Amniotic stem cell (primary cell): ENCODE measurements around the gene RASL12.
"Not testable (repeated sequence)": the region's sequence is repeated elsewhere in the genome, so short reads cannot be mapped to it uniquely, and the experiment has no call there.

ENCODE experiments used
- DNase-seq: peaks from one replicate; lab custom pipeline; 2025; lab: John Stamatoyannopoulos, UW

The RASL12 gene

DNA sequence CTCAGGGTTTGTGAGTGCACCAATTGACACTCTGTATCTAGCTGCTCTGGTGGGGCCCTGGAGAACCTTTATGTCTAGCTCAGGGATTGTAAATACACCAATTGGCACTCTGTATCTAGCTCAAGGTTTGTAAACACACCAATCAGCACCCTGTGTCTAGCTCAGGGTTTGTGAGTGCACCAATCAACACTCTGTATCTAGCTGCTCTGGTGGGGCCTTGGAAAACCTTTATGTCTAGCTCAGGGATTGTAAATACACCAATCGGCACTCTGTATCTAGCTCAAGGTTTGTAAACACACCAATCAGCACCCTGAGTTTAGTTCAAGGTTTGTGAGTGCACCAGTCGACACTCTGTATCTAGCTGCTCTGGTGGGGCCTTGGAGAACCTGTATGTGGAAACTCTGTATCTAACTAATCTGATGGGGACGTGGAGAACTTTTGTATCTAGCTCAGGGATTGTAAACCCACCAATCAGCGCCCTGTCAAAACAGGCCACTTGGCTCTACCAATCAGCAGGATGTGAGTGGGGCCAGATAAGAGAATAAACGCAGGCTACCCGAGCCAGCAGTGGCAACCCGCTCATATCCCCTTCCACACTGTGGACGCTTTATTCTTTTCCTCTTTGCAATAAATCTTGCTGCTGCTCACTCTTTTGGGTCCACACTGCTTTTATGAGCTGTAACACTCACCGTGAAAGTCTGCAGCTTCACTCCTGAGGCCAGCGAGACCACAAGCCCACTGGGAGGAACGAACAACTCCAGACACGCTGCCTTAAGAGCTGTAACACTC is 8.0 kb upstream of the RASL12 start:
- not testable (repeated sequence) for DNase-seq

DNA sequence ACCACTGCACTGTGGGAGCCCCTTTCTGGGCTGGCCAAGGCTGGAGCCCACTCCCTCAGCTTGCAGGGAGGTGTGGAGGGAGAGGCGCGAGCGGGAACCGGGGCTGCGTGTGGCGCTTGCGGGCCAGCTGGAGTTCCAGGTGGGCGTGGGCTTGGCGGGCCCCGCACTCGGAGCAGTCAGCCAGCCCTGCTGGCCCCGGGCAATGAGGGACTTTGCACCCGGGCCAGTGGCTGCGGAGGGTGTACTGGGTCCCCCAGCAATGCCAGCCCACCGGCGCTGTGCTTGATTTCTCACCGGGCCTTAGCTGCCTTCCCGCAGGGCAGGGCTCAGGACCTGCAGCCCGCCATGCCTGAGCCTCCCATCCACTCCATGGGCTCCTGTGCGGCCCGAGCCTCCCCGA is 7.2 kb upstream of the RASL12 start:
- not testable (repeated sequence) for DNase-seq

DNA sequence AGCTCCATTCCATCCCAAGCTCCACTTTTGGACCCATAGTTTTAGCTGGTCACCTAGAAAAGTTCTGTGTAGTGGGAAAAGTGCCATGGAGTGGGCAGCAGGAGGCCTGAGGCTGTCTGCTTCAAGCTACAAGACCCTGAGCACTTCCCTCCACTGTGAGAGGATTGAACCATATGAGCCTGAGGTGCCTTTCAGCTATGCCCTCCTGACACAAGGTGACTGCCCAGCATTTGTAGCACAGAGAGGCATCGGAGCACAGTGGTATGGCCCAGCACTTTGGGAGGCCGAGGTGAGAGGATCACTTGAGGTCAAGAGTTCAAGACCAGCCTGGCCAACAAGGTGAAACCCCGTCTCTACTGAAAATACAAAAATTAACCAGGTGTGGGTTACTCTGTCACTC is 4.8 kb upstream of the RASL12 start:
- DNase-seq, result no peak

DNA sequence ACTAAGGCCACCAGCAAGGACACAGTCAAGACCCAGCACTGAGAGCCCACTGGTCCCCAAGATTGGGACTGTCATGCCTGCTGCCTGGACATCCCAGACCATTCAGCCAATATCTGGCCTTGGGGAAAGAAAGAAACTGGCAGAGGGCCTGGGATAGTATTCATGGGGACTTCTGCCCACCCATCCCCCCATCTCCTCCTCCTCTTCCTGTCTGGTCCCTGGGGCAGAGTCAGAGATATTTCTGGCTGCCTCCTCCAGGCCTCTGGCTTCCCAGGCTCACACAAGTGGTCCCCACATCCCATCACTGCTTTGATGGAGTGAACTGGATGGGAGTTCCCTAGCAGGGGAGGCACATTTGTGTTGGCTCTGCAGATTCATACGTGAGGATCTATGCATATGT is 4.2 kb upstream of the RASL12 start:
- no peak for DNase-seq

DNA sequence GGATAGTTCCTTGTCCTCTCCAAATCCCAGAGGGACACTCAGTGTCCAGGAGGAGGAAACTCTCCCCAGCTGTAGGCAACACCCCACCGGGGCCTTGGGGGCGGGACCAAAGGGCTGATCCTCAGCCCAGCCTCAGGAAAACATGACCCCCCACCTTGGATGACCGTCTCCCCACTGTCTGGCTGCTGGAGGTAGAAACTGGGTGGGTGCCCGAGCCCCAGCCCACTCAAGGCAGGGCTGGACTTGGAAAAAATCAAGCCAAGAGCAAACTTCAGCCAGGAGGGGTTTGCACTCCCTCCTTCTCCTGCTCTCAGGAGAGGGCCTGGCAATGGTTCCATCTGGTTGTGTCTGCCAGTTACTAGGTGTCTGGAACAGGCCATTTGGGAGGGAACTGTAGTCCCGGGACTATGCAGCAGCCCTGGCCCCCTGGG is 3.6 kb upstream of the RASL12 start:
- no peak for DNase-seq

DNA sequence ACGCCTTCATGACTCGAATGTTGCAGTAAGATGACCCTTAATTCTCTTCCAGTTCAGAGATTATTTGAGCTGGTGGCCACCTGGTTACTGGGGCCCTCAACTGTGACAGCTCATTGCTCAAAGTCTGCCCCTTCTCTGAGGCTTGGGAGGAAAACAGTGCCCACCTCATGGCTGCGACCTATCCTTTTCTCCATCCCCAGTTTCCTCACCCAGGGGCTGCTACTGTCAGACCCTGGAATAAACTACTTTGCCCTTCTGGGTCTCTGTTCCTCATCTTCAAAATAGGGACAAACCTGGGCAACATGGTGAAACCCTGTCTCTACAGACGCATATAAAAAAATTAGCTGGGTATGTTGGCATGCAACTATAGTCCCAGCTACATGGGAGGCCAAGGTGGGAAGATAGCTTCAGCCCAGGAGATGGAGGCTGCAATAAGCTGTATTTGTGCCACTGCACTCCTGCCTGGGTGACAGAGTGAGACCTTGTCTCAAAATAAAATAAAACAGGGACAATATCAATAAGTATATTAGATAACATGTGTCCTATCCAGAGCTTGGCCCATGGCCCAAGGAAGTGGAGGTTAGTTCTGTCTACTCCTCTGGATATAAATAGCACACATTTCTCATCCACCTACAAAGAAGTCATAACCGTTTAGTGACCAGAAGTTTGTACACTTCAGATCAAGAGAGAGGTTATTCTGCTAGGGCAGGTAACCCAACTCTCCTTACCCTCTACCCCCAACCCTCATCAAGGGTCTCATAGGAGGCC is 2.2 kb upstream of the RASL12 start:
- DNase-seq, result no peak

DNA sequence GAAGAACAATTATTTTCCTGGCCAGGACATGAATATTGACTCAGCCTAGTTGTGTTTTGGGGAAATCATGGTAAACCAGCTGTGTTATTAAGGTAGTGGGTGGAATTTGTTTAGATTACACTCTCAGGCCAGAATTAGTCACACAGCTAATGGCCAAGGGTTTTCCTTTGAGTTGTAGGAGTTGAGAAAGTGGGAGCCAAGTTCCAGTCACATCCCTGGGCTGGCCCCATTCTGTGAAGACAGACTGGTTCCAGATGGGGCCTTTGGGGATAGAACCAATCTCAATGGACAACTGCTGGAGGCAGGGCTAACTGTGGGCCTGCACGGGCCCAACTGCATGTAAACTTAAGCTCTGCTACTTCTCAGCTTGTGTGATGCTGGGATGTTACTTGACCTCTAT is 1.4 kb upstream of the RASL12 start:
- DNase-seq, result no peak

DNA sequence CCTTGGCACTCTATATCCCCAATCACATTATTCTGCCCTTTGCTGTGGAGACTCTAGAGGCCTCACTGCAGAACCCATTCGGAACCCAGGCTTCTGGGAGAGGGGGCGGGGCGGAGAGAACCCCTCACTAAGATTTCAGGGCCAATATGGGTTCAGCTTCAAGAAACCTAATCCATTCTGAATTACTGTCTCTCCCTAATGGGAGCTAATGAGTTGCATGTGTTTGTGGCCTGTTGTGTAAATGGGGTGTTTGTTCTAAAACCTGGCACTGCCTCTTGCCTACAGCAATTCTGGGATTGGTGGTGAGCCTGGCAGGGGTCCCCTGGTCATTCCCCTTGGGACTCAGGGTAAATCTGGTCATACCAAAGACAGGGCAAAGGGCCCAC is 605 bp upstream of the RASL12 start:
- DNase-seq, result no peak

DNA sequence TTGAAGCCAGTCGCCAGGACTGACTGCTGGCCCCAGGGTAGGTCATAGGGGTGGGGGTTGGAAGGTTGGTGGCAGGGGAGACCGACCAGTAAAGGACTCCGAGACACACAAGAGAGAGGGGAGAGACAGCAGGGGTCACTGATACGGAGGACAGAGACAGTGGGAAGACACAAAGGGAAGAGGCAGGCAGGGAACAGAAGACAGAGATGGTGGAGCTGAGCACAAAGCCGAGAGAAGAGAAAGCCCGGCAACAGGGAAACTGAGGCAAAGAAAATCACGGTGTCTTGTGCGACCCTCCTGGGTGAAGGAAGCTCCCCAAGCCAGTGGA is 510 bp downstream of the RASL12 start:
- no peak for DNase-seq

DNA sequence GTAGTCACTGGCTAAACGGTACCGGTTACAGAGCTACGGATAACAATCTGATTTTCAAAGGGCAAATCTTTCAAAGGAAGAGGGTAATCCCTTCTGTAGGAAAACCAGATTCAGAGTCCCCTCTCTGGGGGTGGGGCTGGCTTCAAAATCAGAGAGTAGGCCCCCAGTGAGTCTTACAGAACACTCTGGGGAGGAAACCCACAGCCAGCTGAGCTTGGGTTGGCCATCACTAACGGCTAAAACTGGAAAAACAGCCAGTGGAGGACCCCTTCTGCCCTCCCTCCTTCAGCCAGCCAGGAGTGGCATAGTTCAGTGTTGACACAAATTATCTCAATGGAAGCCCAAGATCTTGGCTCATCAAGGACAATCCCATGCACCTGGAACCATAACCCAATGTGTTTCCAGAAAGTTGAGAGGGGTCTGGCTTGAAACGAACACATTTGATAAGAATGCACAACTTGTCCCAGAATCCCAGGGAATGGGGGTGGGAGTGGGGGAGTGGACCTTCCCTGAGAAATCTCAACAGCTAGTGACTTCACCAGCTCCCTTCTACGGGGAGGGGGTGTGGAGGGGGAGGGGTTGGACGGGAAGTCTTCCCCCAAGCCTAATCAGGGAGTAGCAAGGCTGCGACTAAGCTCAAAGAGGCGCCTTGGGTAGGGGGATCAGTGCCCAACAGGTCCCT is 1.0 kb downstream of the RASL12 start:
- no peak for DNase-seq

DNA sequence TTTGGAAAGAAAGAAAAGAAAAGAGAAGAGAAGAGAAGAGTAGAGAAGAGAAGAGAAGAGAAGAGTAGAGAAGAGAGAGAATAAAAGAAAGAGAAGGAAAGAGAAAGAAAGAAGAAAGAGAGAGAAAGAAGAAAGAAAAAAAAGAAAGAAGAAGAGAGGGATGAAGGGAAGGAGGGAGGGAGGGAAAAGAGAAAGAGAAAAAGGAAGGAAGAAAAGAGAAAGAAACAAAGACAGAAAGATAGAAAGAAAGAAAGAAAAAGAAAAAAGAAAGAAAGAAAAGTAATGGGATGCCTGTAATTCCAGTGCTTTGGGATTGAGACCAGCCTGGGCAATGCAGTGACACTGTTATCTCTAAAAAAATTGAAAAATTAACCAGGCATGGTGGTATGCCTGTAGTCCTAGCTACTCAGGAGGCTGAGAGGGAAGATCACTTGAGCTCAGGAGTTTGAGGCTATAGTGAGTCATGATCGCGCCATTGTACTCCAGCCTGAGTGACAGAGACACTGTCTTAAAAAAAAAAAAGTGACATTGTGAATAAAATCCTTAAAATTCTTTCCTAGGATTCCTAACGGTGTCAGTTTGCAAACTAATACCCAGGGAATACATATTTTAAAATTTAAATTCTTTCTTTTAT is 1.7 kb downstream of the RASL12 start:
- DNase-seq, result no peak

DNA sequence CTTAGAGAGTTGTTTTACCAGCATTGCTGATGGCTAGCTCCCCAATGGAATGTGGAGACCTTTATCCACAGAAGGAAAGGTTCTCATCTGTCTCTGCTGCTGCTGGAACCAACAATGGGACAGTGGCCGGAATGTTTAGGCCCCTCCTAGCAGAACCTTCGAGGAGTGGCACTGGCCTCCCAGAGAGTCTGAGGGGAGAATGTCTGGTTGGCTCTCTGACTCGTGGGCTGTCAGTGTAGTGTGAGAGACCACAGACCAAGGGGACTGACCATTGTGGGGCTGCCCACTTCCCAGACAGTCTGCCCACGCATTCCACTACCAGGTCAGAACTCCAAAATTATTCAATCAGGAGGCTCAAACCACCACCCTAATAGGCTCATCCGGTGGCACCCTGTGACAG is 5.1 kb downstream of the RASL12 start:
- DNase-seq, result no peak

DNA sequence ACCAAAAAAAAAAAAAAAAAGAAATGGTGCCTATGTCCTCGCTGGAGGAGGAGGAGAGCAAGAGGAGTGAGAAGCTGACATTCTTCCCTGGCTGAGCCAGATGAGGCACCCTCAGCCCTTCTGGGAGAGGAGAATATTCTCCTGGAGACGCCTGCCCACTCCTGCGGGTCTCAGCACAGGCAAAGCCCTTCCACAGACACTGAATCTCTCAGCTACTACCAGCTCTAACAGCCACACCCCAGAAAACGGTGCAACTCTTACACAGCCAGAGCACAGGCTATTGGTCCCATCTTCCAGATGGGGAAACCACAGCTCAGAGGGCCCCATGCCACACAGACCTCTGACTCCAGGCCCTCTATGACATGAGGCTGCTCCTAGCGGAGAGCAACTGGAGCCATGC is 5.7 kb downstream of the RASL12 start:
- no peak for DNase-seq

DNA sequence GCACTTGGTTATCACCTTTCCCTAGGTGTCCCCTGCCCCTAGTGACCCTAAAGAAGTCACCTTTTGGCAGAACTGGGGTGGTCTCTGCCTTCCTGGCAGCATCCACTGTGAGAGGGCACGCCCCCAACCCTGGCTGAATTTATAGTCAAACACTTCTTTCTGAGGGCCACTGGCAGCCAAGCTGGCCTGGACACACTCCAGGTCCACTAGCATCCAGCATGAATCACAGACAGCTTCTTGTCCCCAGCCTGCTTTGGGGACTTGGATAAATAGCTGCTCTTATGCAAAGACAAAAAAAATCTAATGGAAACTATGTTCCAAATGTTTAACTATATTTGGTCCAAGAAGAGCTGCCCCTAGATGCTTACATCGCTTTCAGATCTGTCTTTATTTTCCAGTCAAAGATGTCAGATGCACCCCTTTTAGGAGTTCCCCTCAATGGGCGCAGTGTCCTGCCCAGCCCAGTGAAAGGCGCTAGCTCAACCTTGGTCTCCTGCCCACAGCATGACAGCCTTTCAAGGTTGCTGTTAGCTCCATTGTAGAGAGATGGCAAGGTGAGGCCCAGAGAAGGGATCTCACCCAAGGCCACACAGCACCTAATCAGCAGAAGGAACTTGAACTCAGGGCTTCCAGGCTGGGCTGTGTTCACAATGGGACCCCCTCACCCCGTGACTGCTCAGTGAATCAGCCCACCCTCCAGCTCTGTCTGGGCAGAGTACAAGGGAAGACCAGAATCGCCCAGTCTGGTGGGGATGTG is 7.0 kb downstream of the RASL12 start:
- no peak for DNase-seq

DNA sequence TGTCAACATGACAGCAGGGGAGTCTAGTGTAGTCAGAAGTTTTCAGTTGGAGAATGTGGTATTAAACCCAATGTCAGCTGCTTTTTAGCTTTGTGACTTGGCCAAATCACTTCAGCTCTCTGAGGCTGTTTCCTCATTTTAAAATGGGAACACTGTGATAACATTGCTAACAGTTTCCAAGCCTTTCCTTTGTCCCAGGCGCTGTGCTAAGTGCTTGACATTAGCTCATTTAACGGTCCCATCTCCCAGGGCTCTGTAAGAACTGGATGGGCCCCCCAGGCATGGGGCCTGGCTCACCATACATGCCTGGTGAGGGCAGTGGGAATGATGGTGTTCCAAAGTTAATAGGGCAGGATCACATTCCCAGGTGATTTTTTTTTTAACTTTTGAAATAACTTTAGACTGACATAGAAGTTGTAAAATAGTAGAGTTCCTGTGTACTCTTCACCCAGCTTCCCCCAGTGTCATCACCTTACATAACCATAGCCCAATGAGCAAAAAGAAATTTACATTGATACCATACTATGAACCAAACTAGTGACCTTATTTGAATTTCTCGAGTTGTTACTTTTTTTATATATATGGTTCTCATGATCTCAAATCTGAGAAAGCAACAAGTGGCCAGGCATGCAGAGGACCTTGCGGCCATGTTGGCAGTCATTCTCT is 7.7 kb downstream of the RASL12 start:
- no peak for DNase-seq

DNA sequence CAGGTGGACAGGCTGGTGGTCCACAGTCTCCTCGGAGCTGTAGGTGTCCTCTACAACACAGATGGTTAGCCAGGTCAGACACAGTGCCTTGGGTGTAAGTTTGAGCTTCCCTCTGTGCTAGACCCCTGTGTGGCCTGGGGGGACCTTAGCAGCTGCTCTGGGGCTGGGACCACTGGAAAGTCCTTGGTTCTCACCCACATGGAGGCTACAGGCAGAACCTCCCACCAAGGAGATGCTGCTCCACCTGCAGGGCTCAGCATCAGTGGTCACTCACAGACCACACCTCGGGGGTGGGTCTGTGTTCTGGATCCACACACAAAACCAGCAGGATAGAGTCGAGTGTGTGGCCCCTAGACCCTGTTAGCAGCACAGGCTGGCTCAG is 8.4 kb downstream of the RASL12 start:
- DNase-seq, result no peak

DNA sequence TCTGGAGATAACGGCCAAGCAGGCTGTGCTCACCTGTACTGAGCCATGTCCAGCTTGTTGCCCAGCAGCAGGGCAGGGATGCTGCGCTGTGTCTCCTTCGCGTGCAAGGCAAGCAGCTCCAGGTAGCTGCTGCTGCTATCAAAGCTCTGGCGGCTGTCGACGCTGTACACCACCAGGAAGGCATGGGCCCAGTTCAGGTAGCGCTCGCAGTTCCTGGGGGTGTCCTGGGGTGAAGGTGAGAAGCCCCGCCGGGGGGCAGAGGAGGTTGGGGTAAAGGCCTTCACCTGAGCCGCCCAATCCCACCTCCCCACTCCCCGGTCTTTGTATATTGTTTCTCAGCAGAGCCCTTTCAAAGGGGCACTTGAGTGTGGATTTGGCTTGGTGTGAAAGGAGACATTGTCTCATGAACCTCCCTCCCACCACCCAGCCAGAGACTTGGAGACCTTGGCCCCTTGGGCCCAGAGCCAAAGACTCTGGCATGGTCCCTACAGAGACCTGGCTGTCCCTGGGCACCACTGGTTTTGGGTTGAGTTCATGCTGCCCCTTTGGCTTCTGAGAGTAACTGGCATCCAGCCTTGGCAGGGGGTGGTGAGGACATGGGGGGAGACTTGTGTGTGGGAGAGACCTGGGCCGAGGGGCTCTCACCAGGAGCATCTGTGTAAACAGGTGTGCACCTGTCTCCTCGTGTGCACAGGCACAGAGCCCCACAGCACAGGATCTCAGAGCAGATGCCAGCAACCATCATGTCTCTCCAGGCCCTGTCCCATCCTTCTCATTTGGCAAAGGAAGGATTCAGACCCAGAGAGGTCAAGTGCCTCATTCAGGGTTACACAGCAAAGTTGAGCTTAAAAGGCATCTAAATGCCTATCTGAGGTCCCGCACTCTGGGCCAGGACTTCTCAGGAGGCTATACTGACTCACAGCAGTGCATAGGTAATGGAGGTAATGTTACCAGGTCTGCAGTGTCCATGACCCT is 9.1 kb downstream of the RASL12 start:
- DNase-seq, result no peak

DNA sequence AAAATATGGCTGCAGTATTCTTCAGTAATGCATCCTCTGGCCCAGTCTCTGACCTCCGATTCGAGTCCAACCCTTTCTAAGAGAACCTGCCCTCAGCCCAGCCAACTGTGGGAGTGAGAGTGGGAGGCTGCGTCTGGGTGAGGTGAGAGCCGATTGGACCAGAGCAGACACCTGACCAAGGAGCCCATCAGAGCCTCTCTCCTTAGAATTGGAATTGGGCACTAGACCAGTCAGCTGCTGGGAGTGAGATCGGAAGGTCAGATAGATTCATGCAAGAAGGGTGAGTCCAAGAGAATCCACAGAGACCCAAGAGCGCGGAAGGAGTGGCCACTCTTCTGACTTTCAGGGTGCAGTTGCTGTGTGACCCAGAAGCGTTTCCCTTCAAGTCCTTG is 10.2 kb downstream of the RASL12 start:
- no peak for DNase-seq

DNA sequence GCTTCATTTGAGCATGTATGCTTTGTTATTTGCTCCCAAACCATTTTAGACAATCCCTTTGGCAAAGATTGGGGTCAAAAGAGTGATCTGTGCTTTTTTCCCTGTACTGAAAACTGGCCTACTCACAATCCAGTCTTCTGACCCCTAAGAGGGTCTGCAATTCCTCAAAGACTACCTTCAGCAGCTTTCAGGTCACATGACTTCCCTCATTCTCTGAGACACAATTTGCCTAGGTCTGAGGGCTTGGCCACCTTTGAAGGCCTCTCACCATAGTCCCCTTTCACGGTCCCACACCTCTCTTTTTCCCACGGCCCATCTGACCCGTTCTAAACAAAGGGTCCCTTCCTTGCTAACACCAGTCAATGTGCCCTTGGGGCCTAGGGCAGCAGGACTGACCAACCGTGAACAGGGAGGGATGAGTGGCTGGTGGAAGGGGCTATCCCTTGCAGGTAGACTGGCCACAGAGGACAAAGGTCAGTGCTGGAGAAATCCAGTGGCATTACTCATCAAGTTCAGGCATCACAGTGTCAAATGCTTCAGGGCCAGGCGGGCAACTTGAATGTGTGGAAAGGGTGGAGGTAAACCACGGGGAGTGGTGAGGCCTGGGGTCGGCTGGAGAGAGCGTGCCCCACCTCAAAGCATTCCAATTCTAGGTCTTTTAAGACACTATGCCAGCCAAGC is 10.8 kb downstream of the RASL12 start:
- DNase-seq, result no peak

DNA sequence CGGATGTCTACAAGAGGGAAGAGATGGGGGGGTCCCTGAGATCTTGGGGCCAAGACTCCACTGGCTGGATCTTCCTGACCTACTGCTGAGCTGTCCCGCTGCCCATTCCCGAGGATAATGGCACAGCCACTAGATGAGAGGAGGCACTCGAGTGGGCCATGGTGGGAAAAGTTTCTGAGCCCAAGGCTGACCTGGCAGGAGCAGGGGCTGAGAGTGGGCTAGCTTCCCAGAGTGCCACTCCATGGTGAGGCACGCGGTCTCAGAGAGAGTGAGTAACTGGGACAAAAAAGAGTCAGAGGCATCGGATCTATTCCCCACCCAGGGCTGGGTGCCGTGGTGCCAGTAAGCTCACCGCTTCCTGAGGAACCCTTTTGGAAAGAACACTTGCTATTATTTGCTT is 11.7 kb downstream of the RASL12 start:
- DNase-seq, result no peak
